NOMO-1 treated with dmso at 0.1 percent for 144 hours (cell line): ENCODE results near the gene GPR108.
"Not testable (repeated sequence)": the region's sequence is repeated elsewhere in the genome, so short reads cannot be mapped to it uniquely, and the experiment has no call there.

Experiments used
- DNase-seq: peaks from one replicate; lab custom pipeline; 2025; ENCODE audit not compliant: unreplicated experiment; lab: John Stamatoyannopoulos, UW

The GPR108 gene

GRCh38 chr19:6721138-6721474 is 16.3 kb downstream of the GPR108 start:
- no peak for DNase-seq

- DNase-seq, result peak; percentile 33
Observed at GRCh38 chr19:6720369-6721137, 16.8 kb downstream of the GPR108 start, which contains the start of gene C3. TSS of gene C3 (minus strand) at chr19:6720650. CDS start at chr19:6720589, 61 bp downstream.

GRCh38 chr19:6719992-6720368 is 17.4 kb downstream of the GPR108 start:
- DNase-seq, result no peak

- DNase-seq, result no peak
Observed at GRCh38 chr19:6719540-6719861, 17.9 kb downstream of the GPR108 start.

GRCh38 chr19:6718741-6719539 is 18.4 kb downstream of the GPR108 start:
- no peak for DNase-seq

- no peak for DNase-seq
Observed at GRCh38 chr19:6718111-6718740, 19.2 kb downstream of the GPR108 start.

- DNase-seq, result no peak
Observed at GRCh38 chr19:6717441-6717971, 19.9 kb downstream of the GPR108 start.

- no peak for DNase-seq
Observed at GRCh38 chr19:6717036-6717435, 20.3 kb downstream of the GPR108 start.

GRCh38 chr19:6716610-6716970 is 20.8 kb downstream of the GPR108 start:
- DNase-seq, result no peak

- DNase-seq, result no peak
Observed at GRCh38 chr19:6714749-6715555, 22.4 kb downstream of the GPR108 start.

- no peak for DNase-seq
Observed at GRCh38 chr19:6713773-6714692, 23.3 kb downstream of the GPR108 start.

- no peak for DNase-seq
Observed at GRCh38 chr19:6712692-6713670, 24.4 kb downstream of the GPR108 start.

- no peak for DNase-seq
Observed at GRCh38 chr19:6712231-6712630, 25.1 kb downstream of the GPR108 start.

GRCh38 chr19:6711605-6712004 is 25.8 kb downstream of the GPR108 start:
- DNase-seq, result no peak

- DNase-seq, result no peak
Observed at GRCh38 chr19:6711078-6711361, 26.4 kb downstream of the GPR108 start.

- DNase-seq, result no peak
Observed at GRCh38 chr19:6710273-6711077, 26.9 kb downstream of the GPR108 start.

GRCh38 chr19:6709549-6709948 is 27.8 kb downstream of the GPR108 start:
- DNase-seq, result no peak

- DNase-seq, result not testable (repeated sequence)
Observed at GRCh38 chr19:6708913-6709312, 28.5 kb downstream of the GPR108 start.
